Epithelial cell of prostate (primary cell): ENCODE measurements around the gene RBMXL2.
A peak's percentile ranks its signal among the peaks of the same experiment; 100 is the strongest.

Experiments used
- DNase-seq: peaks from one replicate; pipeline ENCODE4 v3.0.0-alpha.2; 2011; ENCODE audit warnings: low read depth, low spot score
- H3K27ac ChIP-seq: fragments of 450-650 bp; 2 replicates; pipeline ENCODE4 v1.5.1; 2017; ENCODE audit warnings: mild to moderate bottlenecking

The RBMXL2 gene

DNA sequence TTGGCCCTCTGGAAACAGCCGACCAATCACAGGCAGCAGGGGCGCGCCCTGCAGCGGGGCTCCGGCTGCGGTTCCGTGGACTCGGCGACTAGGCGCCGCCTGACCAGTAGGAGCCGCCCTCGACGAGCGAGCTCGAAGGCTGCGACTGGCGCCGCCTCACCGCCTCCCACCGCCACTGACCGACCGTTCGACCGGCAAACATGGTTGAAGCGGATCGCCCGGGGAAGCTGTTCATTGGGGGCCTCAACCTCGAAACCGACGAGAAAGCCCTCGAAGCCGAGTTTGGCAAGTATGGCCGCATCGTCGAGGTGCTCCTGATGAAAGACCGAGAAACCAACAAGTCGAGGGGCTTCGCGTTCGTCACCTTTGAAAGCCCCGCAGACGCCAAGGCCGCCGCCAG lies at the start of gene RBMXL2:
Gene RBMXL2, plus strand, starts transcription at position 78 of the 400 bp plus-strand sequence. Its CDS starts 123 bp downstream, at position 201.
- DNase-seq: no peak
- H3K27ac ChIP-seq: no peak within 1 kb of the TSS

GRCh38 chr11:7046474-7047175 lies 42.2 kb upstream of the RBMXL2 start:
- H3K27ac ChIP-seq: no peak overlapping the region
- DNase-seq: no peak

DNA sequence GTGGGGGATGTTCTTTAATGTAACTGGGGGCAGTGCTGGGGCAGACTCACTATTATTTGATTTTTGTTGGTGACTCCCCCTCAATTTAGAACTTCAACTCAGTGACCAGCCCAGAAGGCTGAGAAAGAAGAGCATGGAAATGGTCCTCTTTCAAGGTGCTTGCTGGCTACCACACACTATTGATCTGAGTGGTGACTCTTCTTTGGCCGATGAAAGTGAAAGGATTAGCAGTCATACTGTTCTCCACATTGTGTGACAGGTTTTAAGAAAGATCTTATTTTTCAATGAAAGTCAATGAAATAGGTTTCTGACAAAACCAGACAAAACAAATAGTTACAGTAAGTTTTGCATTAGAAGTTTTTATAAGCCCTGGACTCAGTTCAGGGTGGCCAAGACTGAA lies 38.6 kb upstream of the RBMXL2 start:
- H3K27ac ChIP-seq: no peak overlapping the region
- DNase-seq: no peak

GRCh38 chr11:7056828-7057513 lies 31.8 kb upstream of the RBMXL2 start:
- DNase-seq: no peak
- H3K27ac ChIP-seq: no peak overlapping the region

DNA sequence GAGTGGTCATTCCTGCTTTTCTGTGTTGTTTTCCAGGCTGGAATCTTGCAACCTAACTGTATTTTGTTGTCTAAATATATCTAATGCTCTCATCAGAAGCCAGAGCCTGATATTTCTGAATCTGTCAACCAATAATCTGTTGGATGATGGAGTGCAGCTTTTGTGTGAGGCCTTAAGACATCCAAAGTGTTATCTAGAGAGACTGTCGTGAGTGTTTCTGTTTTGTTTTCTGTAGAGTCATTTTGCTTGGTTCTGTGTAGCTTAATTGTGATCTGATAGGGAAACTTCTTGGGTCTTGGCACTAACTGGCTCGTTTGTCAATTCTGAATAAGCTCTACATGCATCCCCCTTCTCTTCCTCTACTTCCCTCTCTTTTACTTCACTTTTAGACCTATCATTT lies 31.2 kb upstream of the RBMXL2 start:
- no peak for DNase-seq
- no peak overlapping the region for H3K27ac ChIP-seq

DNA sequence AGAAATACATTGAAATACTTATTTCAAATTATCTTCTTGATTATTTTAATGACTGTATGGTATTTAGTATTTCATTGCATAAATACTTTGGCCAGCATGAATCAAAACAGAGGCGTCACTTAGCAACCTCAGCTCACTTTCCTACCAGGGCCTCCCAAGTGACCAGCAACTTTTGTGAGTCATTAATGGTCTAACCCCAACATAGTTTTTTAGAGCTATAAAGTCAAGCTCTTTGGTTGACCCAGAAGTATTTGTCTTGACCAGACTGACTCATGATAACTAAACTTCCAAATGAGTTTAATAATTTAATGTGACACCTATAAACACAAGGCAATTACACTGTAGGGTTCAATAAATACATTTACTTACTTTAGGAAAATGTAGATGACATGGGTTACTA lies 27.9 kb upstream of the RBMXL2 start:
- no peak for DNase-seq
- H3K27ac ChIP-seq: no peak overlapping the region

GRCh38 chr11:7062534-7062933 lies 26.3 kb upstream of the RBMXL2 start:
- H3K27ac ChIP-seq: no peak overlapping the region
- no peak for DNase-seq

- H3K27ac ChIP-seq: no peak overlapping the region
- DNase-seq: peak; percentile 53
Measured at GRCh38 chr11:7072401-7073028, 16.3 kb upstream of the RBMXL2 start.

DNA sequence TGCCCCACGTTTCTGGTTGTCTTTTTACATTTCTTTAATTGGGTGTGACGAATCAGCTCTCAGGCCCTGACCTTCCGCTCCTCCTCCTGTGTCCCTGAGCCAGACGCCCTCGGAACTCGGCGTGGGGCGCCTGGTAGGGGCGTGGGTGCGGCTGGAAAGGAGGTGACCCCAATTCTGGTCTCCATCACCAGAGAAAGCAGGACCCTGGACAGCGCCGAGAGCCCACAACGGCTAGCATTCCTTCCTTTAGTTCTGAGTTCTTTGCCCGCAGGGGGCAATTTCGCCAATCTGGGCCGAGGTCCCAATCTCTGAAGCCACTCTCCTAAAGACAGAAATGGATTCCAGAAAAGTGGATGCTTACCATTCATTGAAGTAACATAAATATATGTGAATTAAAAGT lies 11.7 kb upstream of the RBMXL2 start:
- no peak for DNase-seq
- H3K27ac ChIP-seq: no peak overlapping the region

GRCh38 chr11:7079545-7080135 lies 9.2 kb upstream of the RBMXL2 start:
- DNase-seq: no peak
- no peak overlapping the region for H3K27ac ChIP-seq

- no peak overlapping the region for H3K27ac ChIP-seq
- no peak for DNase-seq
Measured at GRCh38 chr11:7080900-7081299, 7.9 kb upstream of the RBMXL2 start.

DNA sequence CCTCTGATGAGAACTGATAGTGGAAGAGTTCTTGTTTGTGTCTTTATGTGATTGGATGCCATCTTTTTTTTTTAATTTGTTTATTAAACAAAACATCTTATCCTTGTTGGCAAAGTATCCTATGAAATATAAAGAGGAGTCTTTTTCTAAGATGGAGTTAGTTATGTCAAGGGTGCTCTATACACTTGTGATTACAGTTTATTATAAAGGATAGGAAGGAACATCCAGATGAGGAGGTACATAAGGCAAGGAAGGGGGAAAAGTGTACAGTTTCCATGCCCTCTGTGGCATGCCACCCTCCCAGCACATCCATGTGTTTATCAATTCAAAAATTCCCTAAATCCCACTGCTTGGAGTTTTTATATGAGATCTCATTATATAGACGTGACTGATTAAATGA lies 7.4 kb upstream of the RBMXL2 start:
- H3K27ac ChIP-seq: no peak overlapping the region
- no peak for DNase-seq

DNA sequence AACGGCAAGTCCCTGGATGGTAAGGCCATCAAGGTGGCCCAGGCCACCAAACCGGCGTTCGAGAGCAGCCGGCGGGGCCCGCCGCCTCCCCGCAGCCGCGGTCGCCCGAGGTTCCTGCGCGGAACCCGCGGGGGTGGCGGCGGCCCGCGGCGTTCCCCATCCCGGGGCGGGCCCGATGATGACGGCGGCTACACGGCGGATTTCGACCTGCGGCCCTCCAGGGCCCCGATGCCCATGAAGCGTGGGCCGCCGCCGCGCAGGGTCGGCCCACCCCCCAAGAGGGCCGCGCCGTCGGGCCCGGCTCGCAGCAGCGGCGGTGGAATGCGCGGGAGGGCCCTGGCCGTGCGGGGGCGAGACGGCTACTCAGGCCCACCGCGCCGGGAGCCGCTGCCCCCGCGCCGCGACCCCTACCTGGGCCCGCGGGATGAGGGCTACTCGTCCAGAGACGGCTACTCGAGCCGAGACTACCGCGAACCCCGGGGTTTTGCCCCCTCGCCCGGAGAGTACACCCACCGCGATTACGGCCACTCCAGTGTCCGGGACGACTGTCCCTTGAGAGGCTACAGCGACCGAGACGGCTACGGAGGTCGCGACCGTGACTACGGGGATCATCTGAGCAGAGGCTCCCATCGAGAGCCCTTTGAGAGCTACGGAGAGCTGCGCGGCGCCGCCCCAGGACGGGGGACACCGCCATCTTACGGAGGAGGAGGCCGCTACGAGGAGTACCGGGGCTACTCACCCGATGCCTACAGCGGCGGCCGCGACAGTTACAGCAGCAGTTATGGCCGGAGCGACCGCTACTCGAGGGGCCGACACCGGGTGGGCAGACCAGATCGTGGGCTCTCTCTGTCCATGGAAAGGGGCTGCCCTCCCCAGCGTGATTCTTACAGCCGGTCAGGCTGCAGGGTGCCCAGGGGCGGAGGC lies 792 bp downstream of the RBMXL2 start:
- no peak for DNase-seq
- no peak overlapping the region for H3K27ac ChIP-seq

DNA sequence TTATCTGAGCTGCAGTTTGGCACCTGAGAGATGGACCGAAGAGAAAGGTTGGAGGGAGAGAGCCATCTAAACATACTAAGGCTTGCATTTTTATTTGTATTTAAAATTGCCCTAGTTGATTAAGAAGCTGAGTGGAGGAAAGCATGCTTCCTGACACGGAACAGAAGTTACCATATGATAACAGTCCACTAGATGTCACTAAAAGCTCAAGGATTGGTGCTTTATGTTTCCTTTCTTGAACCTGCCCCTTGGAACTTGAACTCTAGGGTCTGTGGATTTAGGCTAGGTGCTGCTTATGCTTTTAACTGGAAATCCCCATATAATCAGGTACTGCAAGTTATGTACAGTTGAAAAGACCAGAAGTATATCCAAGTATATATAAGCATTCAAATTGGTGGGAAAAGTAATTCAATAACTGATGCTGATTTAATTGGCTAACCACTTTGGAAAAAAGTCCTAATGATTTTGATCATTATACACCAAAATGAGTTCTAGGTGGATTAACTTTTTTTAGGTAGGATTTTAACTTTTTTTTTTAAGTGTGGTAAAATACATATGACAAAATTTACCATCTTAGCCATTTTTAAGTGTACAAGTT lies 9.5 kb downstream of the RBMXL2 start:
- DNase-seq: peak; percentile 6
- no peak overlapping the region for H3K27ac ChIP-seq

GRCh38 chr11:7115780-7116179 lies 27.0 kb downstream of the RBMXL2 start:
- H3K27ac ChIP-seq: no peak overlapping the region
- no peak for DNase-seq

DNA sequence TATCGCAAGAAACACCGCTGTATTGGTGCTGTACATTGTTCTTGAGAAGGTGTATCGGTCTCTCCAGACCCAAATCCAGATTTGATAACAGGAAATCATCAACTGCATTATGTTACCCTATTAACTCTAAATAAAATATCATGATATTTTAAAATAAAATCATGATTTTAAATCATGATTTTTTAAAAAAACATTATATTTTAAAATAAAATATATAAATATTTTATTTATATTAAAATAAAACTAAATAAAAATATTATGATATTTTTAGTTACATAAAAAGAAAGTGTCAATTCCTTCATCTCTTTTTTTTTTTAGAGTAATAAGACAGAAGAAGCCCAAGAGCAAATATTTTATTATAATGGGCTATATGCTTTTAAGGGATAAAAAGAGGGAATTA lies 27.6 kb downstream of the RBMXL2 start:
- no peak for DNase-seq
- no peak overlapping the region for H3K27ac ChIP-seq

DNA sequence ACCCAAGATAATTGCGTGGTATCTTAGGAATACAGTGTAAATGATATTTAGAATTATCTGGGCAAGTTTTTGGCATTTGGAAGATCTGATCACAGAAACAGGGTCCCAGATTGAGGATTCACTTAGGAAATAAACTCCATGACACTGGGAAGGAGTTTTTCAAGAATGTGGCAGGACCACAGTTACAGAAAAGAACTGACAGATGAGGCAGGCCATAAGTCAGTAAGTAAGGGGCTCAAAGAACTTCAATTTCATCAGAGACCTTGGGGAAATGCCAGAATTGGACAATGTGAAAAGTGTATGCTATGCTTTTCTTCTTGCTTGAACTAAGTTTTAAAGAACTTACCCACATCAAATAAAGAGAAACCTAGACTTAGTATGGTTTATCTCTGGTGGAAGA lies 49.3 kb downstream of the RBMXL2 start:
- DNase-seq: no peak
- H3K27ac ChIP-seq: no peak overlapping the region
